ENCODE measurements around the gene IGFBP6.

IGFBP6 gene

DNA sequence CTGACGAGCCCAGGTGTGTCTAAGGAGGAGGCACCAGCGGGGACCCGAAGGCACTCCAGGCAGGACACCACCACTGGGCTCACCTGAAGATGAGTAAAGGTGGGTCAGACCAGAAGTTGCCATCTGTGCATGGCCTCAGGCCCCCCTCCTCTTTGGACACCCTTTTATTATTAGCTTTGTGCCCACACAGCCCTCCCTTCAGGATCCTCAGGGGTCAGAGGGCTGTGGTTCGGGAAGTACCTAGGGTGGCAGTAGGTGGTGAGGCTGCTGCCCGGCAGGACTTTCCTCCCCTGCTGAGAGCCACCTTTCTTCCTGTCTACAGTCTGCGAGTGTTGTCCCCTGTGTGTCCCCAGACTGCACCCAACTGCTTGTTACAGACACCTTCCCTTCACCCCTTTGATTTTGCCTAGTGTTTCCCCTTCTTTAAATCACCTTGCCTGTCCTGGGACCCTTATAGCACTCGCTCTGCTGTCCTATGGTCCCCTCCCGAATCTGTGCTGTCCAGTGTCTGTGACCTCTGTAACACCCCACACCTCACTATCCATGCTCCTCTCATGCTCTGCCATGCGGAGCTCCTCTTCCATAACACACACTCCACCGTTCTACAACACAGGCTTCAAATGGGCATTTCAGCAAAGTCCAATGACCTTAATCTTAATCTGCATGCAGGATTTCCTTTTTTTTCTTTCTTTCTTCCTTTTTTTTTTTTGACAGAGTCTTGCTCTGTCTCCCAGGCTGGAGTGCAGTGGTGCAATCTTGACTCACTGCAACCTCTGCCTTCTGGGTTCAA, 31.5 kb downstream of the IGFBP6 start:
- Histone ChIP-seq H3K36me3 (ENCODE audit: control insufficient read depth in 2 of 2, insufficient read depth in 1 of 2, low read length in 2 of 2) (no peaks in the 10 kb centered on the region), H3K9me3 (ENCODE audit: control insufficient read depth, insufficient read depth, low read depth, low read length) (no peaks in the 10 kb centered on the region), H3K4me1 (ENCODE audit: control insufficient read depth, insufficient read depth, low read length) (no peaks in the 10 kb centered on the region), H3K4me3 (ENCODE audit: low read depth, low read length) (no peak overlapping the region), H3K27ac (ENCODE audit: extremely low read depth, low read depth, low read length) (no peak overlapping the region)
- TF ChIP-seq YY1 (tag by site-specific recombination; IDR thresholded peaks at IDR 0.05), result no peak
- peak; percentile 74; the same call in 1 of the 2 replicates for TF ChIP-seq ZNF600 (tag by site-specific recombination; IDR thresholded peaks at IDR 0.05)
- TF ChIP-seq ZNF132 (tag by site-specific recombination; IDR thresholded peaks at IDR 0.05; ENCODE audit: borderline replicate concordance), result no peak
- no peak for TF ChIP-seq ZNF274 (IDR thresholded peaks at IDR 0.05; ENCODE audit: low read length)
- no peak for TF ChIP-seq ZNF274 (tag by site-specific recombination; IDR thresholded peaks at IDR 0.05; ENCODE audit: borderline replicate concordance)
- TF ChIP-seq, protein P1, sequence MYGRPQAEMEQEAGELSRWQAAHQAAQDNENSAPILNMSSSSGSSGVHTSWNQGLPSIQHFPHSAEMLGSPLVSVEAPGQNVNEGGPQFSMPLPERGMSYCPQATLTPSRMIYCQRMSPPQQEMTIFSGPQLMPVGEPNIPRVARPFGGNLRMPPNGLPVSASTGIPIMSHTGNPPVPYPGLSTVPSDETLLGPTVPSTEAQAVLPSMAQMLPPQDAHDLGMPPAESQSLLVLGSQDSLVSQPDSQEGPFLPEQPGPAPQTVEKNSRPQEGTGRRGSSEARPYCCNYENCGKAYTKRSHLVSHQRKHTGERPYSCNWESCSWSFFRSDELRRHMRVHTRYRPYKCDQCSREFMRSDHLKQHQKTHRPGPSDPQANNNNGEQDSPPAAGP (tag by site-specific recombination; IDR thresholded peaks at IDR 0.05), result no peak
- TF ChIP-seq, protein P2, sequence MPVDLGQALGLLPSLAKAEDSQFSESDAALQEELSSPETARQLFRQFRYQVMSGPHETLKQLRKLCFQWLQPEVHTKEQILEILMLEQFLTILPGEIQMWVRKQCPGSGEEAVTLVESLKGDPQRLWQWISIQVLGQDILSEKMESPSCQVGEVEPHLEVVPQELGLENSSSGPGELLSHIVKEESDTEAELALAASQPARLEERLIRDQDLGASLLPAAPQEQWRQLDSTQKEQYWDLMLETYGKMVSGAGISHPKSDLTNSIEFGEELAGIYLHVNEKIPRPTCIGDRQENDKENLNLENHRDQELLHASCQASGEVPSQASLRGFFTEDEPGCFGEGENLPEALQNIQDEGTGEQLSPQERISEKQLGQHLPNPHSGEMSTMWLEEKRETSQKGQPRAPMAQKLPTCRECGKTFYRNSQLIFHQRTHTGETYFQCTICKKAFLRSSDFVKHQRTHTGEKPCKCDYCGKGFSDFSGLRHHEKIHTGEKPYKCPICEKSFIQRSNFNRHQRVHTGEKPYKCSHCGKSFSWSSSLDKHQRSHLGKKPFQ (tag by site-specific recombination; IDR thresholded peaks at IDR 0.05), result no peak
- TF ChIP-seq ZIC2 (tag by site-specific recombination; IDR thresholded peaks at IDR 0.05), result 0 out of 2 replicates have a peak, but pooled peaks have one; percentile 28
- POLR2A ChIA-PET, result interaction anchor here (0.7 kb wide), 1 partner anchor 51 kb away, joined by 3 read pairs; the partner anchor contains the start of genes CSAD and ZNF740
- CTCF ChIA-PET, result interaction anchor here (0.6 to 2.4 kb wide), 4 partner anchors 9 to 53 kb away, joined by 3 to 18 read pairs (median 3); no protein-coding TSS in a partner anchor

GRCh38 chr12:53131844-53132243, 34.4 kb downstream of the IGFBP6 start:
- no peak overlapping the region for H3K4me3 ChIP-seq (ENCODE audit: low read depth, low read length)
- ChIA-PET POLR2A (no interaction called here), CTCF (no interaction called here)
- H3K36me3 ChIP-seq (ENCODE audit: control insufficient read depth in 2 of 2, insufficient read depth in 1 of 2, low read length in 2 of 2), result no peaks in the 10 kb centered on the region
- TF ChIP-seq PBX3 (CRISPR knock-in tag; IDR thresholded peaks at IDR 0.05), result no peak
- TF ChIP-seq OVOL3 (tag by site-specific recombination; IDR thresholded peaks at IDR 0.05), result no peak
- TF ChIP-seq KLF9 (tag by site-specific recombination; IDR thresholded peaks at IDR 0.05; ENCODE audit: low read depth), result no peak
- no peak for TF ChIP-seq ZNF184 (tag by site-specific recombination; IDR thresholded peaks at IDR 0.05)
- TF ChIP-seq ZNF701 (tag by site-specific recombination; IDR thresholded peaks at IDR 0.05), result no peak
- no peak for TF ChIP-seq ZNF354C (tag by site-specific recombination; IDR thresholded peaks at IDR 0.05; ENCODE audit: borderline replicate concordance, low read depth)
- TF ChIP-seq ZNF114 (tag by site-specific recombination; IDR thresholded peaks at IDR 0.05), result no peak
- H3K9me3 ChIP-seq (ENCODE audit: control insufficient read depth, insufficient read depth, low read depth, low read length), result no peaks in the 10 kb centered on the region
- no peaks in the 10 kb centered on the region for H3K4me1 ChIP-seq (ENCODE audit: control insufficient read depth, insufficient read depth, low read length)
- H3K27ac ChIP-seq (ENCODE audit: extremely low read depth, low read depth, low read length), result no peak overlapping the region

DNA sequence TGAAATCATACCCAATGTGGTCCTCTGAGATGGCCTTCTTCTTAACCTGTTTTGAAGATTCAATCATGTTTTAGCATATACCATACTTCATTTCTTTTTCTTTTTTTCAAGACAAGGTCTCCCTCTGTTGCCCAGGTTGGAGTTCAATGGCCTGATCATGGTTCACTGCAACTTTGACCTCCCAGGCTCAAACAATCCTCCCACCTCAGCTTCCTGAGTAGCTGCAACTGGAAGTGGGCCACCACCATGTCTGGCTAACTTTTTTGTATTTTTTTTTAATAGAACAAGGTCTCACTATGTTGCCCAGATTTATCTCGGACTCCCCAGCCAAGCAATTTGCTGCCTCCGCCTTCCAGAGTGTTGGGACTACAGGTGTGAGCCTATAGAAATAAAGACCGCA, 36.3 kb downstream of the IGFBP6 start:
- Histone ChIP-seq H3K27ac (ENCODE audit: extremely low read depth, low read depth, low read length) (no peak overlapping the region), H3K4me1 (ENCODE audit: control insufficient read depth, insufficient read depth, low read length) (no peaks in the 10 kb centered on the region), H3K9me3 (ENCODE audit: control insufficient read depth, insufficient read depth, low read depth, low read length) (no peaks in the 10 kb centered on the region), H3K4me3 (ENCODE audit: low read depth, low read length) (no peak overlapping the region), H3K36me3 (ENCODE audit: control insufficient read depth in 2 of 2, insufficient read depth in 1 of 2, low read length in 2 of 2) (no peaks in the 10 kb centered on the region)
- ChIA-PET POLR2A (no interaction called here), CTCF (interaction anchor here (1.3 to 2.6 kb wide), 2 partner anchors 26 to 65 kb away, joined by 3 to 11 read pairs; no protein-coding TSS in a partner anchor)
- TF ChIP-seq ZBTB21 (tag by site-specific recombination; IDR thresholded peaks at IDR 0.05) (no peak), RBAK (tag by site-specific recombination; IDR thresholded peaks at IDR 0.05) (no peak), KLF16 (tag by site-specific recombination; IDR thresholded peaks at IDR 0.05) (no peak), ZNF830 (tag by site-specific recombination; IDR thresholded peaks at IDR 0.05; ENCODE audit: low read depth) (no peak), ZNF157 (tag by site-specific recombination; IDR thresholded peaks at IDR 0.05) (no peak), REST (tag by site-specific recombination; IDR thresholded peaks at IDR 0.05) (no peak), ZIC2 (tag by site-specific recombination; IDR thresholded peaks at IDR 0.05) (no peak)

Data from HEK293 (cell line).